GM21825 (cell line): ENCODE measurements around the gene PDE9A.

Experiments used
- ATAC-seq: cut with Tn5 transposase; IDR thresholded peaks from one replicate; pipeline ENCODE4 v1.9.1; 2021; ENCODE audit warnings: mild to moderate bottlenecking, moderate library complexity; ENCODE audit not compliant: unreplicated experiment

The PDE9A gene

DNA sequence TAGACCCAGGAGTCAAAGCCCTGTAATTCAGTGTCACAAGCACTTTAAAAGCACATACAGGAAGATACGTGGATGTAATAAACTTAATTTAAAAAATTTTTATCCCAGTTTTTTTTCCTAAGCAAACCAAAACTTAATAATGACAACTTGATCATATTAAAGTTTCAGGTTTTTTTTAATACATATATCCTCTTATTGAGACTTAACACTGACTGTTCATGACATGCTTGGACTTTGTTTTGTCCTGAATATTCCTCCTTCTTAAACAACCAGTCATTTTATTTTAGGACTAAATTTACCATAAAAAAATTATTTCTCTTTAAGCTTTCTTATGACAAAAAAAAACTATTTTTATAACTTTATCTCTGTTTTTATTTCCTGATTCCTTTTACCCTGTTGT is 161.8 kb downstream of the PDE9A start:
- no peak for ATAC-seq

DNA sequence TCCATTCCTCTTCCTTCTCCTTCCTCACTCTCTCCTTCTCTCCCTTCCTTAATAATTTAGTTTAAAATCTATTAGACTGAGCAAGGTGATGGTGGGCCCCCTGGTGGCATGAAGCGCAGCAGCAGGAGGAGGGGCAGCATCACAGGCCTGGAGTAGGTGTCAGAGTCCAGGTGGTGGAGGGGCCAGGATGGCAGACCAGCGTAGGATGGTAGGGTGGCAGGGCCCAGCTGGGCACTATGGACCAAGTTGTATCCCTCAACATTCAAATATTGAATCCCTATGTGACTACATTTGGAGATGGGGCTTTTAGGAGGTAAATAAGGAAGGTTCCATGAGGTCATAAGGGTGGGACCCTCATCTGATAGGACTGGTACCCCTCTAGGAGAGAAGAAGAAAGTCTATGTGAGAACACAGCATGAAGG is 164.9 kb downstream of the PDE9A start:
- no peak for ATAC-seq

GRCh38 chr21:42819861-42820615 is 166.6 kb downstream of the PDE9A start:
- no peak for ATAC-seq

GRCh38 chr21:42820616-42821465 is 167.4 kb downstream of the PDE9A start:
- no peak for ATAC-seq
